HEK293 (cell line): ENCODE results near the gene GNG3.
A peak's percentile ranks its signal among the peaks of the same experiment; 100 is the strongest.

Experiments
- ATF2 ChIP-seq: fragments of 450-650 bp; formaldehyde crosslinking; IDR thresholded peaks from 2 replicates; pipeline ENCODE4 v1.5.1; 2016; ENCODE audit warnings: missing biosample characterization, missing genetic modification characterization, low read depth
- GLIS1 ChIP-seq: fragments of 450-650 bp; formaldehyde crosslinking; IDR thresholded peaks from 2 replicates; pipeline ENCODE4 v1.5.1; 2016; ENCODE audit warnings: missing biosample characterization, missing genetic modification characterization
- REPIN1 ChIP-seq: fragments of 450-650 bp; formaldehyde crosslinking; IDR thresholded peaks from 2 replicates; pipeline ENCODE4 v1.5.1; 2017; ENCODE audit warnings: missing biosample characterization, missing genetic modification characterization, low read depth
- SALL2 ChIP-seq: fragments of 450-650 bp; formaldehyde crosslinking; IDR thresholded peaks from 2 replicates; pipeline ENCODE4 v1.5.0; 2017; ENCODE audit warnings: missing biosample characterization, mild to moderate bottlenecking, missing genetic modification characterization, borderline replicate concordance
- SCRT2 ChIP-seq: fragments of 450-650 bp; formaldehyde crosslinking; IDR thresholded peaks from 2 replicates; pipeline ENCODE4 v1.5.1; 2016; ENCODE audit warnings: missing biosample characterization, missing genetic modification characterization
- SETDB1 ChIP-seq: IDR thresholded peaks from one replicate; pipeline ENCODE4 v1.6.1; 2017; ENCODE audit warnings: mild to moderate bottlenecking, low read length, moderate library complexity, mixed read lengths; ENCODE audit not compliant: insufficient read length
- TSHZ1 ChIP-seq: fragments of 450-650 bp; formaldehyde crosslinking; IDR thresholded peaks from 2 replicates; pipeline ENCODE4 v1.5.1; 2016; ENCODE audit warnings: missing biosample characterization, missing genetic modification characterization, borderline replicate concordance
- ZBTB1 ChIP-seq: fragments of 450-650 bp; formaldehyde crosslinking; IDR thresholded peaks from 2 replicates; pipeline ENCODE4 v1.5.1; 2016; ENCODE audit warnings: missing biosample characterization, missing genetic modification characterization
- ZBTB10 ChIP-seq: fragments of 450-650 bp; formaldehyde crosslinking; IDR thresholded peaks from 2 replicates; pipeline ENCODE4 v1.5.1; 2016; ENCODE audit warnings: missing biosample characterization, missing genetic modification characterization
- ZBTB26 ChIP-seq: fragments of 450-650 bp; formaldehyde crosslinking; optimal IDR thresholded peaks from 2 replicates; pipeline ENCODE3; 2016; ENCODE audit warnings: missing biosample characterization, mild to moderate bottlenecking, missing genetic modification characterization
- ZBTB48 ChIP-seq: fragments of 450-650 bp; formaldehyde crosslinking; IDR thresholded peaks from 2 replicates; pipeline ENCODE4 v1.5.1; 2016; ENCODE audit warnings: missing biosample characterization, missing genetic modification characterization
- ZFHX2 ChIP-seq: fragments of 450-650 bp; formaldehyde crosslinking; conservative IDR thresholded peaks from 2 replicates; pipeline ENCODE4 v1.5.1; 2016; ENCODE audit warnings: missing biosample characterization, missing genetic modification characterization
- ZNF112 ChIP-seq: fragments of 450-650 bp; formaldehyde crosslinking; IDR thresholded peaks from 2 replicates; pipeline ENCODE4 v1.5.0; 2017; ENCODE audit warnings: missing biosample characterization, missing genetic modification characterization
- ZNF184 ChIP-seq: fragments of 450-650 bp; IDR thresholded peaks from 2 replicates; pipeline ENCODE4 v1.5.1; 2018; ENCODE audit warnings: missing biosample characterization, mild to moderate bottlenecking, missing genetic modification characterization
- ZNF24 ChIP-seq: fragments of 450-650 bp; formaldehyde crosslinking; IDR thresholded peaks from 2 replicates; pipeline ENCODE4 v1.5.1; 2016; ENCODE audit warnings: missing biosample characterization, missing genetic modification characterization
- ZNF248 ChIP-seq: fragments of 450-650 bp; formaldehyde crosslinking; IDR thresholded peaks from 2 replicates; pipeline ENCODE4 v1.5.1; 2017; ENCODE audit warnings: missing biosample characterization, missing genetic modification characterization
- ZNF26 ChIP-seq: fragments of 450-650 bp; formaldehyde crosslinking; IDR thresholded peaks from 2 replicates; pipeline ENCODE4 v1.5.1; 2016; ENCODE audit warnings: missing biosample characterization, missing genetic modification characterization
- ZNF292 ChIP-seq: fragments of 450-650 bp; formaldehyde crosslinking; IDR thresholded peaks from 2 replicates; pipeline ENCODE4 v1.5.1; 2016; ENCODE audit warnings: low read depth, missing biosample characterization, missing genetic modification characterization, borderline replicate concordance
- ZNF37A ChIP-seq: fragments of 450-650 bp; IDR thresholded peaks from 2 replicates; pipeline ENCODE4 v1.5.1; 2018; ENCODE audit warnings: missing biosample characterization, missing genetic modification characterization
- ZNF558 ChIP-seq: fragments of 450-650 bp; formaldehyde crosslinking; IDR thresholded peaks from 2 replicates; pipeline ENCODE4 v1.5.1; 2016; ENCODE audit warnings: missing biosample characterization, missing genetic modification characterization
- ZNF580 ChIP-seq: fragments of 450-650 bp; formaldehyde crosslinking; IDR thresholded peaks from 2 replicates; pipeline ENCODE4 v1.5.1; 2016; ENCODE audit warnings: missing biosample characterization, missing genetic modification characterization
- ZNF621 ChIP-seq: fragments of 450-650 bp; formaldehyde crosslinking; IDR thresholded peaks from 2 replicates; pipeline ENCODE4 v1.5.1; 2017; ENCODE audit warnings: missing biosample characterization, missing genetic modification characterization
- ZNF629 ChIP-seq: fragments of 450-650 bp; formaldehyde crosslinking; IDR thresholded peaks from 2 replicates; pipeline ENCODE4 v1.5.1; 2017; ENCODE audit warnings: missing biosample characterization, missing genetic modification characterization
- ZNF654 ChIP-seq: fragments of 450-650 bp; formaldehyde crosslinking; IDR thresholded peaks from 2 replicates; pipeline ENCODE4 v1.5.1; 2016; ENCODE audit warnings: low read depth, missing biosample characterization, missing genetic modification characterization
- ZNF658 ChIP-seq: fragments of 450-650 bp; formaldehyde crosslinking; IDR thresholded peaks from 2 replicates; pipeline ENCODE4; 2016; ENCODE audit warnings: missing biosample characterization, missing genetic modification characterization
- ZNF660 ChIP-seq: fragments of 450-650 bp; IDR thresholded peaks from 2 replicates; pipeline ENCODE4 v1.5.1; 2018; ENCODE audit warnings: missing biosample characterization, mild to moderate bottlenecking, missing genetic modification characterization
- ZNF664 ChIP-seq: fragments of 450-650 bp; formaldehyde crosslinking; IDR thresholded peaks from 2 replicates; pipeline ENCODE4 v1.5.1; 2016; ENCODE audit warnings: missing biosample characterization, missing genetic modification characterization
- ZNF701 ChIP-seq: fragments of 450-650 bp; formaldehyde crosslinking; IDR thresholded peaks from 2 replicates; pipeline ENCODE4 v1.5.1; 2016; ENCODE audit warnings: missing biosample characterization, missing genetic modification characterization
- ZNF791 ChIP-seq: fragments of 450-650 bp; formaldehyde crosslinking; IDR thresholded peaks from 2 replicates; pipeline ENCODE4 v1.5.1; 2016; ENCODE audit warnings: missing biosample characterization, missing genetic modification characterization

Gene GNG3

GRCh38 chr11:62665075-62665598, 42.3 kb upstream of the GNG3 start, which contains the start of the genes C11orf98 and CSKMT (continued):
- TF ChIP-seq TSHZ1 (tag by site-specific recombination) (no peak), SALL2 (tag by site-specific recombination) (no peak), ZNF26 (no peak), ZBTB10 (tag by site-specific recombination) (no peak), ZNF112 (tag by site-specific recombination) (no peak), ZNF791 (no peak), GLIS1 (peak; percentile 68), ZNF664 (tag by site-specific recombination) (no peak), ATF2 (no peak), ZNF654 (tag by site-specific recombination) (no peak), ZNF621 (tag by site-specific recombination) (no peak), ZNF37A (tag by site-specific recombination) (no peak), ZNF248 (tag by site-specific recombination) (no peak), ZNF658 (no peak), ZBTB1 (tag by site-specific recombination) (no peak), ZNF660 (tag by site-specific recombination) (no peak), ZNF558 (tag by site-specific recombination) (no peak), ZBTB48 (tag by site-specific recombination) (no peak), ZFHX2 (tag by site-specific recombination) (no peak), ZNF701 (no peak), ZNF629 (0 out of 2 replicates have a peak, but pooled peaks have one; percentile 17), ZNF24 (tag by site-specific recombination) (no peak), ZNF580 (no peak), ZNF184 (tag by site-specific recombination) (no peak), REPIN1 (tag by site-specific recombination) (no peak), ZBTB26 (tag by site-specific recombination) (peak; percentile 55), ZNF292 (tag by site-specific recombination) (no peak), SETDB1 (no peak), SCRT2 (tag by site-specific recombination) (no peak)
